Keratinocyte (primary cell): ENCODE data around the gene RNF149. TPM values are rescaled to one million over a fixed set of nuclear protein-coding genes. Genes with fewer than 3 reads are reported as not detected.

ENCODE experiments used
- DNase-seq: peaks from one replicate; pipeline ENCODE4 v3.0.0-alpha.2; 2011; ENCODE audit warnings: low read depth, missing footprints, low spot score
- FAIRE-seq: peaks from 2 replicates; lab custom pipeline; 2011; peaks lifted over from hg19 to GRCh38; lab: Jason Lieb, UNC
- H2AFZ ChIP-seq: 2 replicates; pipeline ENCODE4 v1.6.0; 2012; ENCODE audit warnings: low read length, control low read depth, inconsistent platforms; ENCODE audit not compliant: control insufficient read depth
- H3K27ac ChIP-seq: 2 replicates; pipeline ENCODE4 v1.5.1; 2011; ENCODE audit warnings: low read length; ENCODE audit not compliant: control insufficient read depth, insufficient read depth
- H3K27me3 ChIP-seq: 3 replicates; pipeline ENCODE4 v1.6.0; 2011; ENCODE audit warnings: low read length; ENCODE audit not compliant: control insufficient read depth, insufficient read depth; ENCODE audit errors: extremely low read depth
- H3K36me3 ChIP-seq, 2 experiments: 2 replicates in 1 of 2; 3 replicates in 1 of 2; pipeline ENCODE4 v1.5.1; 2011; ENCODE audit warnings: low read length in 2 of 2, mild to moderate bottlenecking in 1 of 2; ENCODE audit not compliant: control insufficient read depth in 2 of 2, insufficient read depth in 2 of 2; ENCODE audit errors: extremely low read depth in 1 of 2
- H3K4me1 ChIP-seq: 3 replicates; pipeline ENCODE4 v1.5.1; 2011; ENCODE audit warnings: low read length; ENCODE audit not compliant: control insufficient read depth, insufficient read depth; ENCODE audit errors: extremely low read depth
- H3K4me2 ChIP-seq: 3 replicates; pipeline ENCODE4 v1.6.0; 2011; ENCODE audit warnings: low read depth, low read length; ENCODE audit not compliant: control insufficient read depth, insufficient read depth; ENCODE audit errors: extremely low read depth
- H3K4me3 ChIP-seq, 3 experiments: fragments of 200-600 bp in 1 of 3; sonication (generic) in 1 of 3; 2 replicates in 2 of 3; 3 replicates in 1 of 3; pipeline ENCODE4 v1.5.1; 2011 to 2016; ENCODE audit warnings: low read length in 3 of 3, mild to moderate bottlenecking in 3 of 3, control low read depth in 2 of 3, inconsistent platforms in 1 of 3, low read depth in 1 of 3, mixed read lengths in 1 of 3, mixed run types in 1 of 3, moderate library complexity in 1 of 3; ENCODE audit not compliant: control insufficient read depth in 2 of 3, insufficient read depth in 2 of 3; ENCODE audit errors: extremely low read depth in 1 of 3
- H3K79me2 ChIP-seq: 2 replicates; pipeline ENCODE4 v1.6.0; 2012; ENCODE audit warnings: low read length; ENCODE audit not compliant: control insufficient read depth, insufficient read depth
- H3K9ac ChIP-seq: 3 replicates; pipeline ENCODE4 v1.6.0; 2011; ENCODE audit warnings: low read length; ENCODE audit not compliant: control insufficient read depth, insufficient read depth; ENCODE audit errors: extremely low read depth
- H3K9me1 ChIP-seq: 3 replicates; pipeline ENCODE4 v1.6.0; 2011; ENCODE audit warnings: low read length; ENCODE audit not compliant: control insufficient read depth, insufficient read depth; ENCODE audit errors: extremely low read depth
- H3K9me3 ChIP-seq: 2 replicates; pipeline ENCODE4 v1.5.1; 2012; ENCODE audit warnings: low read depth, low read length; ENCODE audit not compliant: control insufficient read depth
- H4K20me1 ChIP-seq: 3 replicates; pipeline ENCODE4 v1.6.0; 2011; ENCODE audit warnings: low read length; ENCODE audit not compliant: control insufficient read depth, insufficient read depth; ENCODE audit errors: extremely low read depth
- EZH2 ChIP-seq: IDR thresholded peaks from one replicate; pipeline ENCODE4 v1.6.1; 2012; ENCODE audit warnings: inconsistent platforms, mild to moderate bottlenecking, low read length, moderate library complexity
- dilution Hi-C: fragments of 300-500 bp; cut with MboI; formaldehyde crosslinking; loops from one replicate; pipeline ENCODE4 v1.7.0; 2020; ENCODE audit warnings: low sequenced_read_pairs; ENCODE audit not compliant: extremely low pct_ligation_motif_present
- polyA plus RNA-seq, 5 experiments: library from polyadenylated mRNA; depleted of rRNA in 3 of 5; stranded (reverse) in 3 of 5; stranded (forward) in 1 of 5; unstranded in 1 of 5; fragments of >200 nt; gene quantifications; 1 replicate in 1 of 5; 2 replicates in 3 of 5; 3 replicates in 1 of 5; pipeline versions ENCODE4 v1.2.1 to v1.2.3, GENCODE V29; 2011 to 2012; ENCODE audit warnings: missing spikeins in 2 of 5, low read depth in 1 of 5, low replicate concordance in 1 of 5
- TF ChIP-seq, protein P1 (sequence below), 3 experiments: IDR thresholded peaks in 1 of 3; conservative IDR thresholded peaks in 1 of 3; optimal IDR thresholded peaks in 1 of 3; 2 replicates in 2 of 3; 3 replicates in 1 of 3; pipeline versions ENCODE3 to v1.5.1; 2011; ENCODE audit warnings: low read length in 3 of 3, mild to moderate bottlenecking in 3 of 3, moderate library complexity in 2 of 3, control low read depth in 1 of 3, inconsistent platforms in 1 of 3; ENCODE audit not compliant: insufficient read depth in 2 of 3; ENCODE audit errors: extremely low read depth in 1 of 3

The RNF149 gene
- polyA plus RNA-seq, 1 donor (not counting 4 experiments of a cell fraction or from before 2014, with no cell fraction given): 68.0 TPM

DNA sequence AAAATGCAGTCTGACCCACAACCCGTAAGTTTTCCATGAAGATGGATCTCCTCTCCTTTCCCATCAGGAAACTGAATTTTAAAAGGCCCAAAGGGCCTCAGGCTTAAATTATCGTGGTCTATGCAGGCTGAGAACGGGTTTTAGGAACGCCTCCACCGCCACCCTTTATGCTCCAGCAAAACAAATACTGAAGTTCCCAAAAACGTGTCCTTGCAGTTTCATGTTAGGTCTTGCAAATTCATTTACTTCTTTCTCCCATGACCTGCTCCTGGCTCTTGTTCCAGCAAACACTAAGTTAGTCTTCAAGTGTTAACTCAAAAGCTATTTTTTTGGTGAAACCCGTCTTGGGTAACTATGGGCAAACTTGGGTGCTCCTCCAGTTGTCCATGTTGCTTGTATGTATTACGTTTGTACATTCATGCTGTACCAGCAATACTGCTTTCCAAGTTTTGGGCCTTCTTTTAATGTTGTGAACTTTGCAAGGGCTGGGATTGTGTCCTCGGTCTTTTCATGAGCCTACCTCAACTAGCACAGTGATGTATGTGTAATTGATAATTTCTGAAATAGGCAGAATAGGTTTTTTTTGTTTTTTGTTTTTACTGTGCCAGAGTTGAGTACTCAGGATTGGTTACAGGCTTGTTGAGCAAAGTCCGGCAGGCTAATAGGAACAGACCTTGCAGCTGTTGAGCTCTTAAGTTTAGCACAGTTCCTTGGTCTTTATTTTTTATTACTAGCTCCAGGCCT lies 1.8 kb upstream of the RNF149 start:
- peak overlapping the region; percentile 57 for H2AFZ ChIP-seq
- DNase-seq (no peak), FAIRE-seq (no peak)
- peaks cover 4 to 5% of the 10 kb centered on the region in 2 experiments for H3K36me3 ChIP-seq
- peaks cover 34% of the 10 kb centered on the region for H3K4me1 ChIP-seq
- TF ChIP-seq, protein P1, sequence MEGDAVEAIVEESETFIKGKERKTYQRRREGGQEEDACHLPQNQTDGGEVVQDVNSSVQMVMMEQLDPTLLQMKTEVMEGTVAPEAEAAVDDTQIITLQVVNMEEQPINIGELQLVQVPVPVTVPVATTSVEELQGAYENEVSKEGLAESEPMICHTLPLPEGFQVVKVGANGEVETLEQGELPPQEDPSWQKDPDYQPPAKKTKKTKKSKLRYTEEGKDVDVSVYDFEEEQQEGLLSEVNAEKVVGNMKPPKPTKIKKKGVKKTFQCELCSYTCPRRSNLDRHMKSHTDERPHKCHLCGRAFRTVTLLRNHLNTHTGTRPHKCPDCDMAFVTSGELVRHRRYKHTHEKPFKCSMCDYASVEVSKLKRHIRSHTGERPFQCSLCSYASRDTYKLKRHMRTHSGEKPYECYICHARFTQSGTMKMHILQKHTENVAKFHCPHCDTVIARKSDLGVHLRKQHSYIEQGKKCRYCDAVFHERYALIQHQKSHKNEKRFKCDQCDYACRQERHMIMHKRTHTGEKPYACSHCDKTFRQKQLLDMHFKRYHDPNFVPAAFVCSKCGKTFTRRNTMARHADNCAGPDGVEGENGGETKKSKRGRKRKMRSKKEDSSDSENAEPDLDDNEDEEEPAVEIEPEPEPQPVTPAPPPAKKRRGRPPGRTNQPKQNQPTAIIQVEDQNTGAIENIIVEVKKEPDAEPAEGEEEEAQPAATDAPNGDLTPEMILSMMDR (optimal IDR thresholded peaks at IDR 0.05 in 1 of 3, IDR thresholded peaks at IDR 0.05 in 1 of 3, conservative IDR thresholded peaks at IDR 0.05 in 1 of 3; ENCODE audit: extremely low read depth in 1 of 3, insufficient read depth in 2 of 3, low read length in 3 of 3): no peak
- TF ChIP-seq EZH2: no peak
- peaks cover 33% of the 10 kb centered on the region for H3K79me2 ChIP-seq
- no peak overlapping the region for H3K4me3 ChIP-seq
- no peak overlapping the region for H3K4me2 ChIP-seq
- no peak overlapping the region for H3K9ac ChIP-seq
- no peaks in the 10 kb centered on the region for H3K9me3 ChIP-seq
- peaks cover 3% of the 10 kb centered on the region for H3K9me1 ChIP-seq
- dilution Hi-C loops: no loop called here
- H3K27me3 ChIP-seq: no peaks in the 10 kb centered on the region
- H3K27ac ChIP-seq: no peak overlapping the region
- H4K20me1 ChIP-seq: peaks cover 22% of the 10 kb centered on the region

DNA sequence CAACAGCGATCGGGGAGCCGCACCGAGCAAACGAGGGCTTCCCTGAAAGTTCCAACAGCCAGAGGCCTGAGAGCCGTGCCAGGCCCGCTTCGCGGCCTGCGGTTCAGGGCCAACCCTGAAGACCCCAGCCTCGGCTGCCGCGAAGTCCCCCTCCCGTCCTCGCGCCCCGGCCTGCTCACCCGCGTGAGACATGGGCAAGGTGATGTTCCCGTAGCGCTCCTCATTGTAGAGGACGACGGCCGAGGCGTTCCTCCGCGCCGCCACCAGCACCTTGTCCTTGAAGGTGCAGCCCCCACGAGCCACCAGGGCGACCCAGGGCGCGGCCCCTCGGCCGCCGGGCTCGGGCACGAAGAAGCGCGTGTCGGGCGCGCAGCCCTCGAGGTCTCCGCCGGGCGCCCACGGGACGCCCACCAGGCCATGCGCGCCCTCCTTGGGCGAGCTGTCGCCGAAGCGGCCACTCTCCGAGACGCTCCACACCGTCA lies 510 bp downstream of the RNF149 start:
- TF ChIP-seq EZH2: no peak
- TF ChIP-seq, protein P1 (optimal IDR thresholded peaks at IDR 0.05 in 1 of 3, IDR thresholded peaks at IDR 0.05 in 1 of 3, conservative IDR thresholded peaks at IDR 0.05 in 1 of 3; ENCODE audit: extremely low read depth in 1 of 3, insufficient read depth in 2 of 3, low read length in 3 of 3): no peak
- H3K79me2 ChIP-seq: peaks cover 55% of the 10 kb centered on the region
- peaks cover 4 to 12% of the 10 kb centered on the region in 2 experiments for H3K36me3 ChIP-seq
- H3K27ac ChIP-seq: peak overlapping the region; percentile 93
- FAIRE-seq: no peak
- H3K27me3 ChIP-seq: no peaks in the 10 kb centered on the region
- peak overlapping the region; percentile 83 to 89 (median 84) for H3K4me3 ChIP-seq
- peaks cover 28% of the 10 kb centered on the region for H4K20me1 ChIP-seq
- peak overlapping the region; percentile 98 for H3K4me2 ChIP-seq
- DNase-seq: no peak
- peak overlapping the region; percentile 56 for H2AFZ ChIP-seq
- H3K9me3 ChIP-seq: no peaks in the 10 kb centered on the region
- peak overlapping the region; percentile 89 for H3K9ac ChIP-seq
- dilution Hi-C loops: no loop called here
- H3K9me1 ChIP-seq: peaks cover 3% of the 10 kb centered on the region
- peaks cover 38% of the 10 kb centered on the region for H3K4me1 ChIP-seq
